GM20000 (cell line): Measurements from ENCODE around the gene PRKACG.

Source experiments
- DNase-seq: peaks from one replicate; pipeline ENCODE4 v3.0.0; 2012; ENCODE audit warnings: low spot score
- TF ChIP-seq, protein P1 (sequence below): IDR thresholded peaks from 2 replicates; pipeline ENCODE4 v1.5.1; 2012; ENCODE audit warnings: mild to moderate bottlenecking, control low read depth; ENCODE audit errors: extremely low read depth, missing control alignments

Gene PRKACG

GRCh38 chr9:68981789-68982188 is 32.1 kb downstream of the PRKACG start:
- peak; percentile 52 for DNase-seq
- TF ChIP-seq, protein P1, sequence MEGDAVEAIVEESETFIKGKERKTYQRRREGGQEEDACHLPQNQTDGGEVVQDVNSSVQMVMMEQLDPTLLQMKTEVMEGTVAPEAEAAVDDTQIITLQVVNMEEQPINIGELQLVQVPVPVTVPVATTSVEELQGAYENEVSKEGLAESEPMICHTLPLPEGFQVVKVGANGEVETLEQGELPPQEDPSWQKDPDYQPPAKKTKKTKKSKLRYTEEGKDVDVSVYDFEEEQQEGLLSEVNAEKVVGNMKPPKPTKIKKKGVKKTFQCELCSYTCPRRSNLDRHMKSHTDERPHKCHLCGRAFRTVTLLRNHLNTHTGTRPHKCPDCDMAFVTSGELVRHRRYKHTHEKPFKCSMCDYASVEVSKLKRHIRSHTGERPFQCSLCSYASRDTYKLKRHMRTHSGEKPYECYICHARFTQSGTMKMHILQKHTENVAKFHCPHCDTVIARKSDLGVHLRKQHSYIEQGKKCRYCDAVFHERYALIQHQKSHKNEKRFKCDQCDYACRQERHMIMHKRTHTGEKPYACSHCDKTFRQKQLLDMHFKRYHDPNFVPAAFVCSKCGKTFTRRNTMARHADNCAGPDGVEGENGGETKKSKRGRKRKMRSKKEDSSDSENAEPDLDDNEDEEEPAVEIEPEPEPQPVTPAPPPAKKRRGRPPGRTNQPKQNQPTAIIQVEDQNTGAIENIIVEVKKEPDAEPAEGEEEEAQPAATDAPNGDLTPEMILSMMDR, result no peak

- DNase-seq, result no peak
- TF ChIP-seq, protein P1, result no peak
Observed at GRCh38 chr9:68980341-68980914, 33.5 kb downstream of the PRKACG start.

DNA sequence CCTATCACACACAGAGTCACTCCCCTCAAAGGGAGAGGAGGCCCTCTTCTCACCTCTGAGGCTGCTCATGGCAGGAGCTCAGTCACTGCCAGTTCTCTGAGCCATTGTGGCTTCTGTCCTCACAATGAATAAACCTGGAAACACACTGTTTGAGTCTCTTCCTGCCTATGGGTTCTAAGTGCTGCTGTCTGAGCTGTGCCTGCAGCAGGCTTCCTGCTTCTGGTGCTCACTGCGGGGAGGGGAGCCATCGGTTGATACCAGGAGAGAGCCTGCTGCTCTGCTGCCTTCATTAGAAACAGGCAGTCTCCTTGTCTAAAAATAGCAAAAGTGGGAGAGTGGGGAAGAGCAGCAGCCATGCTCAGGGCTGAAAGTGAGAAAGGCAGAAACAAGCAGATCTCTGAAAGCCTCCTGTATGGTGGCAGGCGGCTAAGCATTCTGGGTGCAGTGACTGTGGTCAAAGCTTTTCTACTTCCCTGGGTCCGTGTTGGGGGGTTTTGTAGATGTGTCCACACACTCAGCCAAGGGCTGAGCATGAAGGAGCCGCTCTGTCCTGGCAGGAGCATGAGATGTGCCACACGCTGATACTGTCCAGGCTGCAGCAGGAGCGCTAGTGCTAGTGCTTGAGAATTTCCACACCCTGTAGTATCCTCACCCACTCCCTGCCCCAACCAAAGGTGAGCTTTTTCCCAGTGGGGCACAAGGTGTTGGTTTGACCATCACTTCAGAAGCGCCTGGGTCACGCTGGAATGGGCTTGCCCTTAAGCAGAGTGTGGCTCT is 34.2 kb downstream of the PRKACG start:
- TF ChIP-seq, protein P1, result no peak
- DNase-seq, result no peak

GRCh38 chr9:68978501-68978900 is 35.4 kb downstream of the PRKACG start:
- DNase-seq, result no peak
- TF ChIP-seq, protein P1, result no peak

DNA sequence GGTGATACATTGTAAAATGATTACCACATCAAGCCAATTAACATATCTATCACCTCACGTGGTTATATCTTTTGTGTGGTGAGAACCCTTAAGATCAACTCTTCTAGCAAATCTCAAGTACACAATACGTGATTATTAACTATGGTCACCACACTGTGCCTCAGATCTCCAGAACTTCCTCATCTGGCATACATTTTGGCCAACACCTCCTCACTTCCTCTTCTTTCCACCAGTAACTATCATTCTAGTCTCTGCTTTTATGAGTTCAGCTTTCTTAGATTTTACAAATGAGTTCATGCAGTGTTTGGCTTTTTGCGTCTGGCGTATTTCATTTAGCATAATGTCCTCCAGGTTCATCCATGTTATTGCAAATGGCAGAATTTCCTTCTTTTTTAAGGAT is 35.8 kb downstream of the PRKACG start:
- TF ChIP-seq, protein P1, result no peak
- no peak for DNase-seq

DNA sequence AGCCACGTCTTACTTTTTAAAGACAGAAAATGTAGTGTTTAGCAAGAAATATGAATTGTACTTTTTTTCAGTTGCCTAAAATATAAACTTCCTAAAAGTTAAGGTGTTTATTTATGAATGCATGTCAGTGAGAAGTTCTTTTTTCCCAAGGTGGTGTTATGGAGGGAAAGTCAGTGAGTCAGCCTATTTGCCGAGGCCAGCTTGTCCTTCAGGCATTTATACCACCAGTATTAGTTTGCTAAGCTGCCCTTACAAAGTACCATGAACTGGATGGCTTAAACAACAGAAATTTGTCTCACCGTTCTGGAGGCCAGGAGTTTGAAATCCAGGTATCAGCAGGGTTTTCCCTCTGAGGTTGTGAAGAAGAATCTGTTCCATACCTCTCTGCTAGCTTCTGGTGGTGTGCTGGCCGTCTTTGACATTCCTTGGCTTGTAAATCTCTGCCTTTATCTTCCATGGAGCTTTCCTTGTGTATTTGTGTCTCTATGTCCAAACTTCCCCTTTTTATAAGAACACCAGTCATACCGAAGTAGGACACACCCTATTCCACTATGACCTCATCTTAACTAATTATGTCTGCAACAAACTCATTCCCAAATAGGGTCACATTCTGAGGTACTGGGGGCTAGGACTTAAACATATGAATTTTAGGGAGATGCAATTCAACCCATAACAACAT is 38.4 kb downstream of the PRKACG start:
- DNase-seq, result no peak
- TF ChIP-seq, protein P1, result no peak

- TF ChIP-seq, protein P1, result no peak
Observed at GRCh38 chr9:68974901-68975300, 39.0 kb downstream of the PRKACG start.

More at GRCh38 chr9:68974901-68975300, 39.0 kb downstream of the PRKACG start:
- no peak for DNase-seq
